Neutrophil (primary cell): ENCODE results near the gene ZMAT5.

Experiments used
- H3K27ac ChIP-seq: fragments of 200-600 bp; sonication (generic); 2 replicates; pipeline ENCODE4 v1.5.1; 2016; ENCODE audit warnings: mild to moderate bottlenecking, moderate library complexity
- H3K27me3 ChIP-seq: fragments of 200-600 bp; sonication (generic); 2 replicates; pipeline ENCODE4 v1.6.0; 2016; ENCODE audit warnings: mild to moderate bottlenecking
- H3K36me3 ChIP-seq: fragments of 200-600 bp; sonication (generic); 2 replicates; pipeline ENCODE4 v1.5.1; 2017
- H3K4me1 ChIP-seq, 2 experiments: fragments of 200-600 bp in 1 of 2; sonication (generic) in 1 of 2; 1 replicate in 1 of 2; 2 replicates in 1 of 2; pipeline versions ENCODE4 v1.5.1 to v1.6.1; 2013 to 2016; ENCODE audit warnings: low read depth in 1 of 2, low read length in 1 of 2, mild to moderate bottlenecking in 1 of 2, moderate library complexity in 1 of 2; ENCODE audit not compliant: control insufficient read depth in 1 of 2, insufficient read depth in 1 of 2
- H3K4me3 ChIP-seq, 2 experiments: fragments of 200-600 bp in 1 of 2; sonication (generic) in 1 of 2; 1 replicate in 1 of 2; 2 replicates in 1 of 2; pipeline ENCODE4 v1.5.1; 2013 to 2016; ENCODE audit warnings: low read depth in 1 of 2, low read length in 1 of 2, mild to moderate bottlenecking in 1 of 2, moderate library complexity in 1 of 2
- H3K9me3 ChIP-seq: fragments of 200-600 bp; sonication (generic); 2 replicates; pipeline ENCODE4 v1.5.1; 2016
- CTCF ChIP-seq: fragments of 200-600 bp; sonication (generic); IDR thresholded peaks from 2 replicates; pipeline ENCODE4 v1.5.1; 2016; ENCODE audit warnings: antibody characterized with exemption

Gene ZMAT5

GRCh38 chr22:29732883-29733282 is 33.9 kb downstream of the ZMAT5 start:
- H3K9me3 ChIP-seq = no peaks in the 10 kb centered on the region
- TF ChIP-seq CTCF = no peak
- no peak overlapping the region for H3K27ac ChIP-seq
- no peak overlapping the region for H3K4me3 ChIP-seq
- H3K4me1 ChIP-seq = no peaks in the 10 kb centered on the region
- peaks cover 75% of the 10 kb centered on the region for H3K36me3 ChIP-seq
- H3K27me3 ChIP-seq = peaks cover 7% of the 10 kb centered on the region

GRCh38 chr22:29731058-29731850 is 35.6 kb downstream of the ZMAT5 start:
- Histone ChIP-seq H3K27me3 (peaks cover 20% of the 10 kb centered on the region), H3K27ac (no peak overlapping the region), H3K9me3 (no peaks in the 10 kb centered on the region), H3K4me3 (no peak overlapping the region), H3K4me1 (no peaks in the 10 kb centered on the region), H3K36me3 (peaks cover 66% of the 10 kb centered on the region)
- no peak for TF ChIP-seq CTCF

GRCh38 chr22:29729161-29729560 is 37.6 kb downstream of the ZMAT5 start:
- no peak for TF ChIP-seq CTCF
- Histone ChIP-seq H3K4me3 (no peak overlapping the region), H3K9me3 (no peaks in the 10 kb centered on the region), H3K27ac (no peak overlapping the region), H3K36me3 (peaks cover 47% of the 10 kb centered on the region), H3K4me1 (no peaks in the 10 kb centered on the region), H3K27me3 (peaks cover 38% of the 10 kb centered on the region)

- TF ChIP-seq CTCF = no peak
- Histone ChIP-seq H3K27me3 (peaks cover 54% of the 10 kb centered on the region), H3K9me3 (no peaks in the 10 kb centered on the region), H3K36me3 (peaks cover 31% of the 10 kb centered on the region), H3K4me1 (no peaks in the 10 kb centered on the region), H3K4me3 (no peak overlapping the region), H3K27ac (no peak overlapping the region)
Measured at GRCh38 chr22:29727131-29727523, 39.7 kb downstream of the ZMAT5 start.

- no peak overlapping the region for H3K27ac ChIP-seq
- peaks cover 59% of the 10 kb centered on the region for H3K27me3 ChIP-seq
- H3K9me3 ChIP-seq = no peaks in the 10 kb centered on the region
- H3K4me1 ChIP-seq = no peaks in the 10 kb centered on the region
- H3K36me3 ChIP-seq = peaks cover 27% of the 10 kb centered on the region
- TF ChIP-seq CTCF = no peak
- no peak overlapping the region for H3K4me3 ChIP-seq
Measured at GRCh38 chr22:29726512-29727130, 40.2 kb downstream of the ZMAT5 start.
